H1 (cell line): ENCODE results near the gene SHROOM3. TPM values are rescaled to one million over a fixed set of nuclear protein-coding genes. Genes with fewer than 3 reads are reported as not detected.

ENCODE experiments used
- CTCF ChIA-PET: fragments of 300-600 bp; sonication (Branson Sonifier 250); formaldehyde crosslinking; loops from one replicate; lab custom pipeline; 2021; ENCODE audit not compliant: partially characterized antibody; lab: Charles Lee
- POLR2A ChIA-PET: fragments of 300-600 bp; sonication (Branson Sonifier 250); formaldehyde crosslinking; loops from one replicate; lab custom pipeline; 2021; ENCODE audit warnings: inconsistent platforms; ENCODE audit not compliant: partially characterized antibody; lab: Charles Lee
- DNase-seq, 2 experiments: peaks; one replicate each; pipeline versions ENCODE4 v3.0.0 to v3.0.0-alpha.2; 2010 to 2022; ENCODE audit warnings: low spot score in 2 of 2, low read depth in 1 of 2, mixed read lengths in 1 of 2
- FAIRE-seq: peaks from 2 replicates; lab custom pipeline; 2011; peaks lifted over from hg19 to GRCh38; lab: Jason Lieb, UNC
- H2AFZ ChIP-seq: 2 replicates; pipeline ENCODE4 v1.8.1; 2012; ENCODE audit warnings: low read length, inconsistent platforms
- H2AK5ac ChIP-seq: 2 replicates; pipeline ENCODE4 v1.6.1; 2013; ENCODE audit warnings: low read depth, low read length
- H2BK120ac ChIP-seq: replicated peaks from 2 replicates; pipeline ENCODE3; 2013; ENCODE audit warnings: low read depth, low read length, inconsistent platforms
- H2BK12ac ChIP-seq: 2 replicates; pipeline ENCODE4 v1.6.1; 2013; ENCODE audit warnings: low read depth, low read length
- H2BK15ac ChIP-seq: 2 replicates; pipeline ENCODE4 v1.6.1; 2013; ENCODE audit warnings: low read length
- H2BK20ac ChIP-seq: 2 replicates; pipeline ENCODE4 v1.6.1; 2013; ENCODE audit warnings: low read length
- H2BK5ac ChIP-seq: 2 replicates; pipeline ENCODE4 v1.6.1; 2013; ENCODE audit warnings: low read depth, low read length
- H3K14ac ChIP-seq: 2 replicates; pipeline ENCODE4 v1.6.1; 2013; ENCODE audit warnings: inconsistent platforms; ENCODE audit not compliant: insufficient read length
- H3K18ac ChIP-seq: 2 replicates; pipeline ENCODE4 v1.6.1; 2013; ENCODE audit warnings: low read length; ENCODE audit errors: extremely low read depth
- H3K23ac ChIP-seq: 2 replicates; pipeline ENCODE4 v1.6.1; 2013; ENCODE audit warnings: inconsistent platforms; ENCODE audit not compliant: insufficient read length
- H3K23me2 ChIP-seq: 2 replicates; pipeline ENCODE4 v1.6.1; 2013; ENCODE audit warnings: low read depth, low read length
- H3K27ac ChIP-seq: 2 replicates; pipeline ENCODE4 v1.6.1; 2011; ENCODE audit warnings: low read depth, low read length, inconsistent platforms
- H3K27me3 ChIP-seq, 4 experiments: replicated peaks in 1 of 4; 1 replicate in 1 of 4; 2 replicates in 3 of 4; pipeline versions ENCODE4 v1.6.1 to v1.8.1; 2011 to 2013; ENCODE audit warnings: low read length in 3 of 4, mild to moderate bottlenecking in 3 of 4, inconsistent platforms in 2 of 4, mixed read lengths in 2 of 4, moderate library complexity in 1 of 4; ENCODE audit not compliant: control insufficient read depth in 3 of 4, insufficient read depth in 3 of 4; ENCODE audit errors: extremely low read depth in 1 of 4
- H3K36me3 ChIP-seq, 4 experiments: 2 replicates each; pipeline versions ENCODE4 v1.6.1 to v1.8.1; 2011 to 2013; ENCODE audit warnings: mild to moderate bottlenecking in 4 of 4, low read length in 3 of 4, moderate library complexity in 2 of 4, control low read depth in 1 of 4, inconsistent platforms in 1 of 4; ENCODE audit not compliant: insufficient read depth in 4 of 4, control insufficient read depth in 2 of 4
- H3K4ac ChIP-seq: replicated peaks from 2 replicates; pipeline ENCODE3; 2013; ENCODE audit warnings: low read length, low read depth, mixed read lengths, inconsistent platforms; ENCODE audit not compliant: insufficient read length
- H3K4me1 ChIP-seq, 4 experiments: replicated peaks in 1 of 4; 1 replicate in 1 of 4; 2 replicates in 3 of 4; pipeline versions ENCODE4 v1.6.1 to v1.8.1; 2011 to 2013; ENCODE audit warnings: low read length in 3 of 4, inconsistent platforms in 2 of 4, mixed read lengths in 1 of 4; ENCODE audit not compliant: insufficient read depth in 4 of 4, control insufficient read depth in 3 of 4
- H3K4me2 ChIP-seq, 2 experiments: 2 replicates each; pipeline versions ENCODE4 v1.6.1 to v1.8.1; 2011 to 2013; ENCODE audit warnings: low read depth in 2 of 2, low read length in 2 of 2, control low read depth in 1 of 2, inconsistent platforms in 1 of 2, mild to moderate bottlenecking in 1 of 2; ENCODE audit not compliant: insufficient read depth in 1 of 2
- H3K4me3 ChIP-seq, 4 experiments: fragments of 200-600, 300-600 bp in 1 of 4; sonication (generic), shearing (Covaris generic), sonication (Bioruptor Twin) in 1 of 4; 2 replicates each; pipeline versions ENCODE4 v1.5.1 to v1.8.1; 2011 to 2016; ENCODE audit warnings: low read length in 4 of 4, low read depth in 3 of 4, control low read depth in 2 of 4, inconsistent platforms in 2 of 4, mild to moderate bottlenecking in 2 of 4, mixed read lengths in 1 of 4, moderate library complexity in 1 of 4; ENCODE audit not compliant: insufficient read depth in 2 of 4; ENCODE audit errors: extremely low read depth in 1 of 4
- H3K56ac ChIP-seq: replicated peaks from 2 replicates; pipeline ENCODE3; 2013; ENCODE audit warnings: low read depth, mild to moderate bottlenecking, mixed read lengths, low read length, inconsistent platforms; ENCODE audit not compliant: insufficient read length
- H3K79me1 ChIP-seq: 2 replicates; pipeline ENCODE4 v1.6.1; 2013; ENCODE audit warnings: low read depth, low read length, control low read depth
- H3K79me2 ChIP-seq, 2 experiments: 2 replicates each; pipeline versions ENCODE4 v1.6.1 to v1.8.1; 2012 to 2013; ENCODE audit warnings: low read length in 2 of 2, mild to moderate bottlenecking in 2 of 2, inconsistent platforms in 1 of 2; ENCODE audit not compliant: insufficient read depth in 2 of 2, control insufficient read depth in 1 of 2
- H3K9ac ChIP-seq, 4 experiments: replicated peaks in 1 of 4; 1 replicate in 1 of 4; 2 replicates in 3 of 4; pipeline versions ENCODE4 v1.6.1 to v1.8.1; 2011 to 2013; ENCODE audit warnings: low read depth in 3 of 4, low read length in 3 of 4, control low read depth in 2 of 4, mild to moderate bottlenecking in 2 of 4, moderate library complexity in 2 of 4, inconsistent platforms in 1 of 4; ENCODE audit errors: extremely low read depth in 1 of 4
- H3K9me3 ChIP-seq, 2 experiments: 2 replicates each; pipeline versions ENCODE4 v1.6.1 to v1.8.1; 2012 to 2013; ENCODE audit warnings: mild to moderate bottlenecking in 2 of 2, moderate library complexity in 2 of 2, control low read depth in 1 of 2, inconsistent platforms in 1 of 2, low read depth in 1 of 2, low read length in 1 of 2, mixed read lengths in 1 of 2; ENCODE audit not compliant: insufficient read depth in 2 of 2
- H4K20me1 ChIP-seq, 2 experiments: replicated peaks in 1 of 2; 2 replicates each; pipeline versions ENCODE3 to v1.8.1; 2011 to 2013; ENCODE audit warnings: inconsistent platforms in 2 of 2, low read length in 2 of 2, mild to moderate bottlenecking in 1 of 2; ENCODE audit not compliant: insufficient read depth in 2 of 2, control insufficient read depth in 1 of 2
- H4K5ac ChIP-seq: 2 replicates; pipeline ENCODE4 v1.6.1; 2013; ENCODE audit warnings: low read length, low read depth, mixed read lengths, inconsistent platforms; ENCODE audit not compliant: insufficient read length
- H4K8ac ChIP-seq: 2 replicates; pipeline ENCODE4 v1.8.0; 2013; ENCODE audit warnings: mild to moderate bottlenecking, moderate library complexity, low read length, inconsistent platforms; ENCODE audit not compliant: insufficient read depth; ENCODE audit errors: extremely low read depth
- H4K91ac ChIP-seq: replicated peaks from 2 replicates; pipeline ENCODE3; 2013; ENCODE audit warnings: low read length, mixed read lengths, inconsistent platforms; ENCODE audit not compliant: insufficient read length
- CBX8 ChIP-seq: fragments of 300-800, 300-1000 bp; sonication (generic); IDR thresholded peaks from 2 replicates; pipeline ENCODE4 v1.7.1; 2016; ENCODE audit warnings: low read depth, low read length, borderline replicate concordance
- KDM5A ChIP-seq: fragments of 200-600 bp; IDR thresholded peaks from 2 replicates; pipeline ENCODE4 v1.7.1; 2012; ENCODE audit warnings: mild to moderate bottlenecking, low read length, inconsistent platforms, mixed read lengths
- POLR2AphosphoS5 ChIP-seq: IDR thresholded peaks from 2 replicates; pipeline ENCODE4 v1.6.1; 2011; ENCODE audit warnings: low read depth, low read length
- SIX5 ChIP-seq: IDR thresholded peaks from 2 replicates; pipeline ENCODE4 v1.6.1; 2011; ENCODE audit warnings: mild to moderate bottlenecking, low read depth, low read length
- WGBS, 2 experiments: shearing (Covaris generic) in 1 of 2; methylation state at CpG; one replicate each; pipeline versions ENCODE4 v1.1.6 to v1.1.7; 2013 to 2015; ENCODE audit warnings: low lambda C conversion rate in 2 of 2, mixed read lengths in 2 of 2, inconsistent platforms in 1 of 2, low coverage in 1 of 2, missing lambda C conversion rate in 1 of 2; ENCODE audit not compliant: insufficient replicate concordance in 2 of 2, insufficient coverage in 1 of 2, insufficient read length in 1 of 2; ENCODE audit errors: extremely low coverage in 1 of 2, missing lambda C conversion rate in 1 of 2; 5-methylcytosine and 5-hydroxymethylcytosine counted together
- polyA plus RNA-seq, 7 experiments: library from polyadenylated mRNA; depleted of rRNA in 3 of 7; stranded (reverse) in 5 of 7; unstranded in 2 of 7; fragments of >200 nt in 5 of 7; fragments of 200-250 nt in 2 of 7; gene quantifications; 1 replicate in 5 of 7; 2 replicates in 1 of 7; 4 replicates in 1 of 7; pipeline versions ENCODE4 v1.2.1 to v1.2.3, GENCODE V29; 2011 to 2013; ENCODE audit warnings: missing spikeins in 2 of 7, mixed read lengths in 2 of 7
- total RNA-seq: library from RNA; stranded (reverse); fragmentation: NEBNext Ultra II Directional; extraction: Animal tissue kit (Norgen Biotek cat#: 25700); gene quantifications from 2 replicates; pipeline ENCODE4 v1.2.1, GENCODE V29; 2021
- TF ChIP-seq, protein P1 (sequence below): IDR thresholded peaks from 2 replicates; pipeline ENCODE4 v1.6.1; 2012; ENCODE audit warnings: inconsistent platforms

SHROOM3 gene
- total and polyA plus RNA-seq, 2 of the 8 experiments (the other 6 are each of a cell fraction or from before 2014, with no cell fraction given): 15.8 to 34.0 TPM

DNA sequence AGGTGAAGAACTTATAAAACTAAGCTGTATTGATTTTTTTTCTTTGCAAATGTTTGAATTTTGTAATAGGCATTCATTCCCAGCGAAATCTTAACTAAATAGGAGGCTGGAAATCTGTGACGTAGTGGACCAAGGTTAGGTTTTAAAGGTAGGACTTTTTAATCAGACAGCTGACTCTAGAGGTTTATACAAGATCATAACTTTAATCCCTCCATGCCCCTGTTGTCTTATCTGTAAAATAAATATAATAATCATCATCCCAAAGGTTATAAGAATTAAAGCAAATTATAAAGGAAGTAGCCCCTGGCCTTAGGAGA is 101.3 kb downstream of the SHROOM3 start:
- H3K56ac ChIP-seq: no peak overlapping the region
- DNase-seq (no peak), FAIRE-seq (no peak)
- no peak overlapping the region for H2AFZ ChIP-seq
- H3K4me1 ChIP-seq: peaks cover 0 to 10% (median 2%) of the 10 kb centered on the region in 4 experiments; a peak in 3 of 7 replicates
- no peak overlapping the region for H2BK12ac ChIP-seq
- WGBS, 2 experiments: 83% methylated on average over 2 of the region's 2 CpGs; no CpG with 5 or more reads in 1 of the 2 experiments
- no peak overlapping the region for H3K27ac ChIP-seq
- H3K27me3 ChIP-seq: no peaks in the 10 kb centered on the region
- H2BK5ac ChIP-seq: no peak overlapping the region
- no peaks in the 10 kb centered on the region for H3K79me2 ChIP-seq
- H3K79me1 ChIP-seq: no peaks in the 10 kb centered on the region
- H2BK20ac ChIP-seq: no peak overlapping the region
- no peaks in the 10 kb centered on the region for H4K20me1 ChIP-seq
- H4K91ac ChIP-seq: no peak overlapping the region
- no peak overlapping the region for H2BK15ac ChIP-seq
- H3K36me3 ChIP-seq: no peaks in the 10 kb centered on the region
- no peak overlapping the region for H2AK5ac ChIP-seq
- no peak overlapping the region for H3K14ac ChIP-seq
- ChIA-PET POLR2A (interaction anchor here (1.4 kb wide), 1 partner anchor 19 kb away, joined by 3 read pairs; no protein-coding TSS in a partner anchor), CTCF (interaction anchor here (1.2 to 1.3 kb wide), 2 partner anchors 25 to 59 kb away, joined by 3 read pairs; no protein-coding TSS in a partner anchor)
- no peak overlapping the region for H4K8ac ChIP-seq
- no peak overlapping the region for H2BK120ac ChIP-seq
- no peak overlapping the region for H3K9ac ChIP-seq
- TF ChIP-seq SIX5: no peak
- TF ChIP-seq KDM5A: no peak
- TF ChIP-seq POLR2AphosphoS5: no peak
- TF ChIP-seq, protein P1, sequence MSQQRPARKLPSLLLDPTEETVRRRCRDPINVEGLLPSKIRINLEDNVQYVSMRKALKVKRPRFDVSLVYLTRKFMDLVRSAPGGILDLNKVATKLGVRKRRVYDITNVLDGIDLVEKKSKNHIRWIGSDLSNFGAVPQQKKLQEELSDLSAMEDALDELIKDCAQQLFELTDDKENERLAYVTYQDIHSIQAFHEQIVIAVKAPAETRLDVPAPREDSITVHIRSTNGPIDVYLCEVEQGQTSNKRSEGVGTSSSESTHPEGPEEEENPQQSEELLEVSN: no peak
- TF ChIP-seq CBX8: no peak
- no peak overlapping the region for H3K18ac ChIP-seq
- H3K4ac ChIP-seq: no peak overlapping the region
- no peaks in the 10 kb centered on the region for H3K23me2 ChIP-seq
- no peaks in the 10 kb centered on the region for H3K9me3 ChIP-seq
- H3K23ac ChIP-seq: no peak overlapping the region
- no peak overlapping the region for H3K4me2 ChIP-seq
- no peak overlapping the region for H3K4me3 ChIP-seq
- H4K5ac ChIP-seq: no peak overlapping the region
